Measurements from ENCODE around the gene CLOCK. TPM values are rescaled to one million over a fixed set of nuclear protein-coding genes. Genes with fewer than 3 reads are reported as not detected.

CLOCK gene
- total and polyA plus RNA-seq, 2 of the 8 experiments (the other 6 are each of a cell fraction or from before 2014, with no cell fraction given) = 7.7 to 24.2 TPM

DNA sequence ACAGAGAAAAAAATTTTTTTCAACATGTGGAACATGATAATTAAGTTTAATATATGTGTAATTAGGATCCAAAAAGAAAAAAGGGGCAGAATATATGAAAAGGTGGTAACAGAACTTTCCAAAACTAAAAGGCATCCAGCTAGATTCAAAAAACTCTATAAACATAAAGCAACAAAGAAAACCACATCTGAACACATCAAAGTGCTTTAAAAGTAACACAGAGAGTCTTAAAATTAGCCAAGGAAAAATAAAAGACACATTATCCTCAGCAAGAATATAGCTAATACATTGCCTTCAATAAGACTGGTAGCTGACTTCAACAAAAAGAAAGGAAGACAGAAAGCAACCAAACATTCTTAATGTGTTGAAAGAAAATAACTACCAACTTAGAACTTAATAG lies 8.2 kb downstream of the CLOCK start (continued):
- TF ChIP-seq CHD2 (IDR thresholded peaks at IDR 0.05; ENCODE audit: low read length) (no peak), CTBP2 (IDR thresholded peaks at IDR 0.05; ENCODE audit: borderline replicate concordance, insufficient read depth, insufficient read length, low read length) (no peak)

Measured in H1 (cell line).